GM19397 (cell line): ENCODE results near the gene CCDC170.
A peak's percentile ranks its signal among the peaks of the same experiment; 100 is the strongest.
"Not testable (repeated sequence)": the region's sequence is repeated elsewhere in the genome, so short reads cannot be mapped to it uniquely, and the experiment has no call there.

ENCODE experiments used
- ATAC-seq: cut with Tn5 transposase; IDR thresholded peaks from one replicate; pipeline ENCODE4 v1.9.1; 2021; ENCODE audit warnings: mild to moderate bottlenecking, moderate library complexity; ENCODE audit not compliant: unreplicated experiment

Gene CCDC170

DNA sequence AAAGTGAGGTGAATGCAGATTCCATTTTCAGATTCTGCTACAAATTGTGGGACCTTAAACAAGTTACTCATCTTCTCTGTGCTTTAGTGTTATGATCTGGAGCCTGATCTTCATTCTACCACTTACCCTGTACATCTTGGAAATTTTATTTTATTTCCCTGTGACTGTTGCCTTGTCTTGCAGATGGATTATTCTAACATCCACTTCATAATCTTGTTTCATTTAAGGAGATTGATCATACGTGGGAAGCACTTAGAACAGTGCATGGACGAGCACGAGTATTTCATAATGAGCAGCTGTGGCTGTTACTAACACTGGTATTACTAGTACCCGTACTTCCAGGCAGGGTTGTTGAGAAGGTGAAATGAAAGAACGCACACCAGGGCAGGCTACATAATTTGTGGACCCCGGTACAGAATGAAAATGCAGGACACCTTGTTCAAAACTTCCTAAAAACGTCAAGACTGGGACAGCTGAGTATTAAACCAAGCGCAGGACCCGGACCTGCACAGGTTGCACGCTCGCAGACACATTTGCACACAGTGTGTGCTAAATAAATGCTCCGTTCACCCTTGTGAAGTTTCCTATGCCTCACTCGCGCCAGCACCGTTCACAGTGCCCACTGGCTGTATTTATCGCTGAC lies 535 bp upstream of the CCDC170 start:
- no peak for ATAC-seq

DNA sequence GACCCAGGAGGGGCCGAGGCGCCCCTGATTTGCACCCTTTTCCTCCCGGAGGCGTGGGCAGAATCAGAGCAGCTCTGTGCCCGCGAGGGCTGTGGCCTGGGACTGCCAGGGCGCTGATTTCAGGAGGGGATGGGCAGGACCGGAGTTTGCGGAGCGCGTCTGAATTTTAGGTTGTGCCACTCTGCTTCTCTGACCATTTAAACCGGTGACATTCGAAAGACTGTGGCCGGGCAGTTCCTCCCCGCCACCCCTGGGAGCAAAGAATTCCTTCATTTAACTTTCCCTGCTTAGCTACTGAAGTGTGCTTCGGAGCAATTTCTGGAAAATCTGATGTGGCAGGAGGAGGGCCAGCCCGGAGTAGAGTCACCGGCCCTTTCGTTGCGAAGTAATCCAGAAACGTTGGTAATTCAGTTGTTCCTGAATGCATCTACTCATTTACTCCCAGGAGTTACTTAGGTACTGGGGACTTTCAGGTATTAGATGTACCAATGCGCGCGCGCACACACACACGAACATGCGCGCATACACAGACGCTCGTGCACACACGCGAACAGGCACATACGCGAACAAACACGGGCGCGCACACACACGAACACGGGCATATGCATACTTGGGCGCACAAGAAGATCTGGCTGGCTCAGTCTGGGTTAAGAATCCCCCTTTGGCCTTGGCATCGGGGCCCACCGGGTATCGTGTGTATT lies 568 bp downstream of the CCDC170 start:
- no peak for ATAC-seq

DNA sequence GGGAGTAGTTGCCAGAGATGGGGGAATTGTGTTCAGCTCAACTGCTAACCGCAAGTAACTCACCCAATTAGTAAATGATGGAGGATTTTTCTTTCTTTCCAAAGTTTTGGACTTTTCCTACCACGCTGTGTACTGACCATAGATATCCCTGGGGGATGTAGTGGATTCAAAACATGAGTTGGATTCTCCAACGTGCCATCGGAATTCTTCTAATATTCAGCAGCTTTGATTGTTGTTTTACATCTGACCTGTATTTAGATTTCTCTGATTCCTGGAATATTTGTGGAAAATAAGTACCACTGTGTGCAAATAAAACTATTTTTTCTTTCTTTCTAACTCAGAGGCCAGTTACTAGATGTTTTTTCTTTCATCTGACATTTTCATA lies 1.1 kb downstream of the CCDC170 start:
- ATAC-seq, result no peak

DNA sequence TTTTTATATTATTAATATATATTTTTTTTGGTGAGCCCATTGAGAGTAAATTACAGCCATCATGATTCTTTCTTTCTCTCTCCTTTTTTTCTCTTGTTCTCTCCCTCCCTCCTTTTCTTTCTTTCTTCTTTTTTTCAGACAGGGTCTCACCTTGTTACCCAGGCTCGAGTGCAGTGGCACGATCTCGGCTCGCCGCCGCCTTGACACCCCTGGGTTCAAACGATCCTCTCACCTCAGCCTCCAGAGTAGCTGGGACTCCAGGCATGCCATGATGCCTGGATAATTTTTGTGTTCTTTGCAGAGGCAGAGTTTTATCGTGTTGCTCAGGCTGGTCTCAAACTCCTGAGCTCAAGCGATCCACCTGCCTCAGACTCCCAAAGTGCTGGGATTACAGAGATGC lies 1.6 kb downstream of the CCDC170 start:
- no peak for ATAC-seq

DNA sequence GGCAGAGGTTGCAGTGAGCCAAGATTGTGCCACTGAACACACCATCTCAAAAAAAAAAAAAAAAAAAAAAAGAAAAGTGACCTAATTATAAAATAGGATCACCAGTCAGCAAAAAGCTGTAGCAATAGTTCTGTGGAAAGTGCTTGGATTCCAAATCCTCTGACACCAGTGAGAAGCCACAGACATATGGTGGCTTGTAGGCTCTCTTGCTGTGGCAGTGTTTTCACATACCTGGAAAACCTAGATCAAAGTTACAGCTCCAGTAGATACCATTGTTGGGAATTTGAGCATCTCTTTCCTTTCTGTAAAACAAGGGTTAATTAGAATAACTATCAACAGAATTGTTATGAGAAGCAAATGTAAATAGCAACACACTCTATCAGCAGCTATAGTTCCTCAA lies 4.1 kb downstream of the CCDC170 start:
- ATAC-seq, result peak; percentile 23

DNA sequence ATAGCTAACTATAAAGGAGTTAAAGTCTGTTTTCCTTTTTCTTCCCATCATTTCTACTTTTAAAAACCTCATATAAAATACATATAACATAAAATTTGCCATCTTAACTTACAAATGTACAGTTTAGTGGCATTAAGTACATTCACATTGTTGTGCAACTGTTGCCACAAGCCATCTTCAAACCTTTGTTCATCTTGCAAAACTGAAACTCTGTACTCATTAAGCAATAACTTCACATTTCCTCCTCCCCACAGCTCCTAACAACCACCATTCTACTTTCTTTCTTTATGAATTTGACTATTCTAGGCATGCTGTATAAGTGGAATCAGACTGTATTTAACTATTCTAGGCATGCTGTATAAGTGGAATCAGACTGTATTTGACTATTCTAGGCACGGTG lies 4.5 kb downstream of the CCDC170 start:
- peak; percentile 66 for ATAC-seq

DNA sequence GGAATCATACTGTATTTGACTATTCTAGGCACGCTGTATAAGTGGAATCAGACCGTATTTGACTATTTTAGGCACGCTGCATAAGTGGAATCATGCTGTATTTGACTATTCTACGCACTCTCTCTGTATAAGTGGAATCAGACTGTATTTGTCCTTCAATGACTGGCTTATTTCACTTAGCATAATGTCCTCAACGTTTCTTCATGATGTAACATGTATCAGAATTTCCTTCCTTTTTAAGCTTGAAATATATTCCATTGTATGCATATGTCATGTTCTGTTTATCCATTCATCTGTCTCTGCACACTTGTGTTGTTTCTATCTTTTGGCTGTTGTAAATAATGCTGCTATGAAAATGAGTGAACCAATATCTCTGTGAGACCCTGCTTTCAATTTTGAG lies 5.7 kb downstream of the CCDC170 start:
- no peak for ATAC-seq

DNA sequence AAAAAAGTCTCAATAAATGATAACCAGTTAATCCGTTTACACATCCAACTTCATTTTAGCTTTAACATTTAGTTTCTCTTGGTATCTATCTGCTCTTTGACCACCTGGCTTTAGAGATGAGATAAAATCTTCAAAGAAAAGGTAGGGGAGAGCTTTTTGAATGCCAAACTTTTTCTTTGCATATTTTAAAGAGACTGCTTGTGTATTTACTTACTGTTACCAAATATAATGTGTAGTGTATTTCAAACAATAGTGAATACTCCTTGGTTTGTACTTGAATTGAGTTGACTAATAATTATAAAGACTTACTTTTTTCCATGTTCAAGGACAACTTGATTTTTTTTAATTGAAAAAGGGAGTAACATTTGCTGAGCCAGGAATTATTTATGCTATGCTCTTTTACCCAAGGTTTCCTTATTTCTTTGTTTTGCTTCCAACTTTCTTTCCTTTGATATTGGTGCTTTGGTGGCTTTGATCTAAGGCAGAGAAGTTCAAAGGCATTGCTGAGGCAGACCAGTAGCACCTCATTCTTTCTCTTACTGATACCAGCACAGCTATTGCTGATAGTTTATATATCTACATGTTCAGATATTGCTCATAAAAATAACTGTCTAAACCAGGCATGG lies 7.8 kb downstream of the CCDC170 start:
- ATAC-seq, result no peak

DNA sequence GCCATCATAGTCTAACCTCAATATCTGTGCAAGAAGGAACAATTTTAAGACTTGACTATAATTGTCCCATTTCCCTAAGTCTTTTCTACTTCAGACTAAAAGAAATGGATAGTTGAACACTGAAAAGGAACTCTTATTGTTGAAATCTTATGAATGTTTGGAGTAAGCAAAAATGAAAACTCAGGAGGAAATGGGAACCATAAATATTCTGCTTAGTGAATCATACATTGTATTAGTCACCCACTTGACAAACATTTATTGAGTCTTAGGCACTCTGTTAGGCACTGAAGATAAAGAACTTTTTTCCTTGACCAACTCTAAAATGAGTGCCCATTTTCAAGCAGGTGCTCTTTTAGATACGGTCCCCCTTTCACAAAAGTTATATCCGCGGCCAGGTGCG lies 8.7 kb downstream of the CCDC170 start:
- no peak for ATAC-seq

DNA sequence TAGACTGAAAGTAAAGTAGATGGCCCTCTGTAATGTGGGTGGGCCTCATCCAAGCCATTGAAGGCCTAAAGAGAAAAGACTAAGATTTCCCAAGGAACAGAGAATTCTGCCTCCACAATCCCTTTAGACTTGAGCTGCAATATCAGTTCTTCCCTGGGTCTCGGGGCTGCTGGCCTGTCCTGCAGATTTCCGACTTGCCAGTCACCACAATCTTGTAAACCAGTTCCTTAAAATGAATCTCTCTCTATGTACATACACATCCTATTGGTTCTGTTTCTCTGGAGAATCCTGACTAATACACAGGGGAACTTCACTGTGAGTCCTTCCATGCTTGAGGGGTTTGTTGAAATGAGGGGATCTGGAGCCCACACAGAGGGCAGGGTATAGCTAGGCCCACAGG lies 12.9 kb downstream of the CCDC170 start:
- ATAC-seq, result no peak

DNA sequence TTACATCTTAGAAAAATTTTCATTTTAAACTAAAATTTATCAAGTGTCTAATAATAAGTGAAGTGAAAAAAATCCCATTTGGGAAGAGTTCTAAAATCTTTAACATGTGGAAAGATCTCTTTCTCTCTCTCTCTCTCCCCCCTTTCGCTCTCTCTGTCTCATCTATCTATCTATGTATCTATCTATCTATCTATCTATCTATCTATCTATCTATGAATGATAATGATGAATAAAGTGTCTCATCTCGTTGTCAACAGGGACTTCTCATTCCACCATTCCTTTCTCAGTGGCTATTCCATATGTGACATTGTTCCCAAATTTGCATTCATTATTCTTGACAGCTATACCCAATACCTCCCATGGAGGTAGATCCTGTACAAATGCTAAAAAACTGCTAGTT lies 15.2 kb downstream of the CCDC170 start:
- ATAC-seq, result no peak

DNA sequence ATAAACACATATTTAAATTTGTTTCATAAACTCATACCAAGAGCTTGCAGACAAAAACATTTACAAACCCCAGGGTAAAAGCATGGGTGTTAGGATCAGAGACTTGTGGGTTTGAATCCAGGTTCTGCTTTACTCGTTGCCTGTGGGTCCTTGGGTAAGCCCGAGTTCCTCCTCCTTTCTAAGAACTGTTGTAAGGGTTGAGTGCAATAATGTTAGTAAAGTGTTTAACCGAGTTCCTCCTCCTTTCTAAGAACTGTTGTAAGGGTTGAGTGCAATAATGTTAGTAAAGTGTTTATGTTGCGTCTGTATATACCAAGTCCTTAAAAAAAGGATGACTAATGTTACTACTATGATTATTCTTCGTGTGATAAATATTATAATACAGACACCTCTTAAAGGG lies 18.7 kb downstream of the CCDC170 start:
- no peak for ATAC-seq

DNA sequence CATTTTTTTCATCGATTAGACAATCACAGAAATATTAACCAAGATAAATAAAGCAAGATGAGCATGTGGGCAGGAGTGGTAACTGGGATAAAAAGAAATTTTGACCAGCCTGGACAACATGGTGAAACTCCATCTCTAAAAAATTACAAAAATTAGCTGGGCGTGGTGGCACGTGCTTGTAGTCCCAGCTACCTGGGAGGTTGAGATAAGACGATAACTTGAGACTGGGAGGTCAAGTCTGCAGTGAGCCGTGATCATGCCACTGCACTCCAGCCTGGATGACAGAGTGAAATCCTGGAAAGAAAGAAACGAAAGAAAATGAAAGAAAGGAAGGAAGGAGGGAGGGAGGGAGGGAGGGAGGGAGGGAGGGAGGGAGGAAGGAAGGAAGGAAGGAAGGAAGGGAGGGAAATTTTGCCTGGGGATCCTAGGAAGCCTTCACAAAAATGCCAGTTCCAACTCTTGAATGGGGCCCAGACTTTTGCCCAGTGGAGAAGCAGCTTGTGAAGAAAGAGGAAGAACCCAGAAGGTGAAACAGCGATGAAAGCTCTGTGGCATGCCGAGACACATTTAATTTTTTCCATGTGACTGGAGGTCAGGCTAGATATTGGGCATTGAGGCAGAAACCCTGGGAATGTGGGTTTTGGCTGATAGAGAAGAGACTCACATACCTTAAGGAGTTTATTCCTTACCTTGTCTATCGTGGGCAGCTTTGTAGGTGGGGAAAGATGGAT lies 20.3 kb downstream of the CCDC170 start:
- no peak for ATAC-seq

DNA sequence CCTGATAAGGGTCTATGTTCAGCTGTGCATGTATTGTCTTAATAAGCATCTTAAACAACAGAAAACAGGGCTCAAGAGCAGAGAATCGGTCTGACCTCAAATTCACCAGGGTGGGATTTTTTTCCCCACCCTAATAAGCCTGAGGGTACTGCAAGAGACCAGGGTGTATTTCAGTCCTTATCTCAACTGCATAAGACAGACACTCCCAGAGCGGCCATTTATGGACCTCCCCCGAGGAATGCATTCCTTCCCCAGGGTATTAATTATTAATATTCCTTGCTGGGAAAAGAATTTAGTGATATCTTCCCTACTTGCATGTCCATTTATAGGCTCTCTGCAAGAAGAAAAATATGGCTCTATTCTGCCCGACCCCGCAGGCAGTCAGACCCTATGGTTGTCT lies 25.2 kb downstream of the CCDC170 start:
- not testable (repeated sequence) for ATAC-seq

DNA sequence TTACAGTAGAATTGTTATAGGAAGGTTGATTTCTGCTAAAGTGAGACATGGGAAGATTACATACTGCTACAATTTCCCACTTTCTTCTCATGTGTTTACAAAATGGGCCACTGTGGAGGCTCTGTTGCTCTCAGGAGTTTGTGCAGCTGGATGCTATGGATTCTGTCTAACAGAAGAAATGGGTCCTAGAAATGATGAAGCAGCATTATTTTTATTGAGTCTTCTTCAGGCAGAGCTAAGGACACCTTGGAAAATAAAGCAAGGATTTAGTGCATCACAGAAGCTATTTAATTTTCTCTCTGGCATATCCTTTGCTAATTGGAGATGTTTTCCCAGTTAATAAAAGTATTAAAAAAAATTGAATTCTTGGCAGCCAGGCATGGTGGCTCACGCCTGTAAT lies 29.2 kb downstream of the CCDC170 start:
- ATAC-seq, result no peak

DNA sequence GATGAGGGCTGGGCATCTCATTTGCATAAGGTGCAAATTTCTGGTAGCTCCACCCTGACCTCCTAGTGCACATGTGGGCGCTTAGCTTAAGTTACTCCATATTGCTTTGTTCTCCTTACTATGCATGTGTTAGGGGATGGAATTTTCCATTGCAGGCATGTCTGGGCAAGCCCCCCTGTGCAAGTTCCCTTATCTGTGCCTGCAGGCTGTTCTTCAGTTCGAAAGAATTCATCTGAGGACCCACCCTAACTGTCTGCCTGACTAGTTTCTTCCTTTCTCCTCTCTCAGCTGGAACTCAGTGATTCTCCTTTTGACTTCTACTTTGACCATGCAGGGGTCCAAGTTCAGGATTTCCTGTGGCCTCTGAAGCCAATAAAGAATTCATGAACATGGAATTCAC lies 30.2 kb downstream of the CCDC170 start:
- ATAC-seq, result no peak

DNA sequence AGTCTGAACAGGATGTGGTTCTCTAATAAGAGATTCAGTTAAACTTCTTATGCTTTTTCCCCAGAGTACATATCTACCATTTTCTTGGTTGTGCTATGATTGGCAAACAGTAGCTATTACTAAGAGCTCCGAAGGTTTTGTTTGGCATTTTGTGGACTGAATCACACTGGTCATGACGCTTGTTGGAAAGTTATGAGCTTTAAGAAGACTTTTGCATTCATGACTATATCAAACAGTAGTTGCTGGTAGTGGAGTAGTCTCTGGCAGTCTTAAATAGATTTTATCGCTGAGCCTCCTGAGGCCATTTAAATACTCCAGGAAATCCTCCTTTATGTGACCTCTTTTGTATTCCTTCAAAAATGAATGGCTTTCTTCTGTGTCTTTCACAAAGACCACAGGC lies 40.8 kb downstream of the CCDC170 start:
- ATAC-seq, result no peak

DNA sequence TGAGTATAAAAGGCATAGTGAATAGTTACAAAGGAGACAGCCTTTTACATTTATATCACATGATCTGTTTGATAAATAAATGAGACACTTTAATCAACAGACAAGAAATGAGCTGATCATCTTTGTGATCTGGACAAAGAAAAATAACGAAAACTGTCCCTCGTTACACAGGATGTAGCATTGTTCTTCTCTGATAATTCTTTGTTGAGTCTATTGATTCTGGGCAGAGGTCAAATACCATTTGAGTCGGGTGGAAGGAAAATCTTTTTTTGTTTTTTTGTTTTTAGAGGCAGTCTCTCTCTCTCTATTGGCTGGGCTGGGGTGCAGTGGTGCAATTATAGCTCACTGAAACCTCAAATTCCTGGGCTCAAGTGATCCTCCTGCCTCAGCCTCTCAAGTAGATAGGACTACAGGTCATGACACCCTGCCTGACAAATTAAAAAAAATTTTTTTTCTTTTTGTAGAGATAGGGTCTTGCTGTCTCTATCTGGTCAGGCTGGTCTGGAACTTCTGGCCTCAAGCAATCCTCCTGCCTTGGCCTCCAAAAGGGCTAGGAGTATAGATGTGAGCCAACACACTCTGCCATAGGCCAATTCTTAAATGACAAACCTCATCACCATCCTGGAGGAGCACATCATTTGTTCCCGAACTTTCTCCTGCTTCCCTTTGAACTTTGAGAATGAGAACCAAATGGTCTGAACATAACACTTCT lies 41.8 kb downstream of the CCDC170 start:
- ATAC-seq, result no peak

DNA sequence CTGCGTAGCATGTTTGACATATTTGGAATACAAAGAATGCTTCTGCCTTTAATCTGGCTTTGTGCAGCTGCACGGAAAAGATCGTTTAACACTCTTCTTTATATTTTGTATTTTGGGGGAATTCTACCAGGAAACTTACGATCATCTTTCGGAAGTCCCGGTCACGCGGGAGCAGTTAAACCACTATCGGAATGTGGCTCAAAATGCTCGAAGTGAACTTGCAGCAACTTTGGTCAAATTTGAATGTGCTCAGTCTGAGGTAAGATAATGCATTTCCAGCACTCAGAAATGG lies 42.3 kb downstream of the CCDC170 start:
- ATAC-seq, result no peak

DNA sequence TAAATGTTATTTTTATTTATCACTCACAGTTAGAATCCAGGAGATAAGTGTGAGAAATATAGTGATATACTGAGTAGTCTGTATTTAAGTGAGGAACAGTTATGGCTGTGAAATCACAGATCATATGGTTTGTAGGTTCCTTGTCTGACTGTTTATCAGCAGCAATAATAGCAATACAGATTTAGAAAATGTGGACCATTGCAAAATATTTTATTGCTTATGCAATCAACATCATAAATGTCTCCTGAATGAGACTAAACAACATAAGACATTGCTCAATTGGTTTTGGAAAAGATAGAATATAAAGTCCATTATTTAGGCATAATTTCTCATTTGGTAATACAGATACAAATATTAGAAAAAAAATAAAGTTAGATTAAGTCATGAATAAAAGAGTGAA lies 43.7 kb downstream of the CCDC170 start:
- no peak for ATAC-seq

DNA sequence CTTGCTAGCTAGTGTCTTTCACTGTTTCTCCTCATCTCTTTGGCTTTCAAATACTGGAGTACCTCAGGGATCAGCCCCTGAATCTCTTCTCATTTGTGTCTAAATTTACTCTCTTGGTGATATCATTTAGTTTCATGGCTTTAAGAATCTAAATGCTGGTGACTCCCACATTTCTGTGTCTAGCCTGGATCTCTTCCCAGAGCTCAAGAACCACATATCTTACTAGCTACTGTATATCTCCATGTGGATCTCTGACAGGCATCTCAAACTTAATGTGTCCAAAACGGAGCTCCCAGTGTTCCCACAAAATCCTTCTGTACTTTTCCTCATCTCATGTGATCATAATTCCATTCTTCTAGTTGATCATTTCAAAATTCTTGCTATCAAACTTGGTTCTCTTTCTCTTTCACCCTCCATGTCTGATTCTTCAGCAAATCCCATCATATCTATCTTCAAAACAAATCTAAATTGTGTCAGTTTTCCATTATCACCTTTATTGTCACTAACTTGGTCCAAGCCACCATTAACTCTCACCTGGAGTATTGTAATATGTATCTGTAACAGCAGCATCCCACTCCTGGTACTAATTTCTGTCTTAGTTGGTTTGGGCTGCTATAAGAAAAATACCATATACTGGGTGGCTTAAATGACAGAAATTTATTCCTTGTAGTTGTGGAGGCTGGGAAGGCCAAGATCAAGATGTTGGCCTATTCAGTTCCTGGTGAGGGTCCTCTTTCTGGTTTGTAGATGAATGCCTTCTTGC lies 45.9 kb downstream of the CCDC170 start:
- no peak for ATAC-seq
